ENCODE measurements around the gene MGAT4C. TPM values are rescaled to one million over a fixed set of nuclear protein-coding genes. Genes with fewer than 3 reads are reported as not detected.

The MGAT4C gene
- under 1 TPM in 1 of 4 donors, not detected in 3; 0.16 TPM for total RNA-seq

DNA sequence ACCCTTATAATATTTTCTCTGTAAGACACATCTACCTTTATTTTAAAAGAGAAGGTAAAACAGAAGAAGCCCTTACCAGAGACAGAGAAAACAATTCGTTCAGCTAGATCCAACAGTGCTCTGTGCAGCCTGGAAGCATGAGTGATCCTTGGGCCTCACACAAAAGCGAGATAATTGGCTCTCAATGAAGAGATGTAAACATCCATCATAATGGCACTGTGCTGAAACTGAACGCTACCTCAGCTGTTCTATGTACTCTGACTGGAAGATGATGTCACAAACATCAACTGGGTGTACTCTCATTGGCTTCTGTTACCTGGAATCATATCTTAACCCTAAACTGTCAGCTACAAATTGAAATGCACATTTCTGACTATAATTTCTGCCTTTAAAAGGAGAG lies at the start of gene MGAT4C:
MGAT4C (minus strand) TSS at position 229 of the 400 bp plus-strand sequence.
- no peak for TF ChIP-seq CTCF (IDR thresholded peaks at IDR 0.05; ENCODE audit: low read depth)

DNA sequence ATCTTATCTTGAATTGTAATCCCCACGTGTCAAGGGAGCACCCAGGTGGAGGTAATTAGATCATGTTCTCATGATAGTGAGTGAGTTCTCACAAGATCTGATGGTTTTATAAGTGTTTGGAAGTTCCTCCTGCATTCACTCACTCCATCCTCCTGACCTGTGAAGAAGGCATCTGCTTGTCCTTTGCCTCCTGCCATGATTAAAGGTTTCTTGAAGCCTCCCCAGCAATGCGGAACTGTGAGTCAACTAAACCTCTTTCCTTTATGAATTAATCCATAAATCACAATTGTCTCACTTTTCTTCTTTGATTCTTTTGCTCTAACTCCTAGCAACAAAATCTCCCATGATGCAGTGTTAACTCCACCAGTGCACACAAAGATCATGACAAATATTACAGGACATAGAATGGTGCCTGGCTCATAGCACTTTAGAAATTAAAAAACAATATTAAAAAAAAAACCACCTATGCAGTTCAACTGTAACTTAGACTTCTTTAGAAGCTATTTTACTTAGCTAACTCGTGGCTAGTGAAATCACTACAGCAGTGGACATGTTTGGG lies 37.6 kb upstream of the MGAT4C start:
- no peak for TF ChIP-seq CTCF (IDR thresholded peaks at IDR 0.05; ENCODE audit: low read depth)

DNA sequence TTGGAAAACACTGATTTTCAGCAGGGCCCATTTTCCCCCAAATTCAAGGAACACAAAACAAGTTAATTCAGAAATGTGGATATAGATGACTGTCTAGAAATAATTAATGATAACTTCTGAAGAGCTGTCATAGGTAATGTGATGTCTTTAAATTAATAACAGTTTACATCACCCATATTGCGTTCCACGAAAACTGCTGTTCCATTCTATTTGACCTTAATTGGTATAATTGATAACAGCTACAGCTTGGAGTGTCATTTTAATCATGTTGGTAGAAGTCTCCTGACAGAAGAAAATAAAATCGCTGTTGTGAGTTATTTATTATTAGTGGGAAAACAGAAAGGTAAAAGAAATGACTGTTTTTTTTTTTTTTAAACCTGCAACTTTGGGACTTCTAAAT lies 36.3 kb upstream of the MGAT4C start:
- no peak for TF ChIP-seq CTCF (IDR thresholded peaks at IDR 0.05; ENCODE audit: low read depth)

GRCh38 chr12:86290615-86291014 lies 34.4 kb upstream of the MGAT4C start:
- no peak for TF ChIP-seq CTCF (IDR thresholded peaks at IDR 0.05; ENCODE audit: low read depth)

DNA sequence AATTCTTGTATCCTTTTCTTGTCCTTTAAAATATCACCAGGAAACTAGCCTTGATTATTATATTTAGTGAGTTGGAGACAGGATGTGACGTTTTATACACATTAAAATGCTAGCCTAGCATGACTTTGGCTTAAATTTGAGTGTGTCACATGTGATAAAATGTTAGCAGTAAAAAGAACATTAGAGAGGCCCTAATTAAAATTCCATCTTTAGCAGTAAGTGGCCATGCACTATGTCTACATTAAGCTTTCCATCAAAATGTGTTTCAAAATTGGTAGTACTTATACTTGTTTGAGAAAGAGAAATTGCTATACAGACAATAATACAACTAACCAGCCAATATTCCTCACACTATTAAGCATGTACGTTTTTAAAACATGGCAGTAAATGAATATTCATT lies 29.9 kb upstream of the MGAT4C start:
- no peak for TF ChIP-seq CTCF (IDR thresholded peaks at IDR 0.05; ENCODE audit: low read depth)

DNA sequence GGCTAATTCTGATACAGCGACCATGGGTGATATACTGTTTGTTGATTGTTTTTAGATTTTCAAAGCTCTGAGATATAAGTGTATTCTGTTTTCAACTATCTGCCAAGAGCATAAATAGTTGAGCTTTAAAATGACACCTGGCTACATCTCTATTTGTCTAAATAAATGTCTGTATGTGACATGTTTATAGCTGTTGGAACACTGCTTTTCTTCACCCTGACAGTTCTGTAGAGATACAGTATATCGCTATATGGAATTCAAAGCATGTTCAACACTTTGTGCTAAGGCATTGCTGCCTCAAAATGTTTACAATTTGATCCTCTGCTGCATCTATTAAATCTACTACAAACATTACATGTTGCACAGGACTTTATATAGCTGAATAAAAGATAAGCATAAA lies 27.4 kb upstream of the MGAT4C start:
- TF ChIP-seq CTCF (IDR thresholded peaks at IDR 0.05; ENCODE audit: low read depth): no peak

DNA sequence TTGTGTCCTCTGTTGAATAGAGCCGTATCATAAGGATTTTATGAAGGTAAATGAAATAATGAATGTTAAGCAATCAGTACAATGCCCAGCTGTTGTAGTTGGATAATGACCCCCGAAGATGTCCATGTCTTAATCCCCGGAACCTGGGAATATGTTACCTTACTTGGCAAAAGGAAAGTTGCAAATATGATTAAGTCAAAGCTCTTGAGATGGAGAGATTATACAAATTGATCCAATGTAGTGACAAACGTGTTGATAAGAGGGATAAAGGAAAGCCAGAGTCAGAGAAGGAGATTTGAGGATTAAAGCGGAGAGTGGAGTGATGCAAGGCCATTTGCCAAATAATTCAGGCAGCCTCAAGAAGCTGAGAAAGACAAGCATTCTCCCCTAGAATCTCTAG lies 19.2 kb upstream of the MGAT4C start:
- TF ChIP-seq CTCF (IDR thresholded peaks at IDR 0.05; ENCODE audit: low read depth): no peak
